Islet of Langerhans (tissue), 1 donor: ENCODE measurements around the gene OTOP3.
"Not testable (repeated sequence)": the region's sequence is repeated elsewhere in the genome, so short reads cannot be mapped to it uniquely, and the experiment has no call there.

Source experiments
- FAIRE-seq: peaks from one replicate; lab custom pipeline; 2011; peaks lifted over from hg19 to GRCh38; lab: Jason Lieb, UNC

Gene OTOP3

DNA sequence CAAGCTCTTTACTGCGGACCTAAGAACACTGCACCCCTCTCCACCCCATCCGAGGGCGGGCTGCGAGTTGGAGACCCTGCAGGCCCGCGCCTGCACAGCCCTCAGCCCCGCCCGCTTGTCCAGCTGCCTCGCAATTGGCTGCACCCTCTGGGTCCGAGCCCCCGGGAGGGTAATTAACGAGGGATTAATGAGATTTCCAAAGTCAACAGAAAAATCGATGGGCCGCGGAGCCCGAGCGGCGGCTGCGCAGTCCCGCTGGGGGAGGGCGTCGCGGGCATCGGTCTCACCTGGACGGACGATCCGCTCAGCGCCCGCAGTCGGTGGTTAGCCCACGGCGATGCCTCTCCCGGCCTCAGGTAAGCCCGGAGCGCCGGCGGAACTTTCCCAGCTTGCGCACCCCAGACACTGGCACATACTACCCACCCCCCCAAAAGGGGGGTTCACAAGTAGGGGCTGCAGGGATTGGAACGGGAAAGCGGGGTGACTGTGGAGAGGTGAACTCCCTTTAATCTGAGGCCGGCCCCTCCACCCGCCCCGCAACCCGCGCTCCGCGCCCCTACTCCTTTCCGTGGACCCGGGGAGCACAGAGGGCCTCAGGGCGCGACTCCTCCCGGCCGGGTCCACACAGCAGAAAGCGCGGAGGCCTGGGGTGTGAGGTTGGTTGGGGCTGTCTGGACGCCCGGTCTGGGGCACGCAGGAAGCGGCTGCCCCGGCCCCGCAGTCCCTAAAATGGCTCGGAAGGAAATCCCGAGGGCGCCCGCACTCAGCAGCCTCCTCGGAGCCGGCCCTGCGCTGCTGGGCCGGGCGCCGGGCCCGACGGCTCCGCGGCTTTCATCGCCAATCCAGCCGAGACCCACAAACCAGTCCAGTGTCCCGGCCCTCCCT, at the start of gene OTOP3:
OTOP3 (plus strand) TSS at position 314 of the 885 bp plus-strand sequence; CDS start at position 338, 24 bp downstream.
- no peak for FAIRE-seq

GRCh38 chr17:74888469-74888868, 47.2 kb upstream of the OTOP3 start:
- FAIRE-seq = no peak

GRCh38 chr17:74890554-74890953, 45.1 kb upstream of the OTOP3 start:
- no peak for FAIRE-seq

GRCh38 chr17:74892013-74892841, 43.5 kb upstream of the OTOP3 start:
- no peak for FAIRE-seq

DNA sequence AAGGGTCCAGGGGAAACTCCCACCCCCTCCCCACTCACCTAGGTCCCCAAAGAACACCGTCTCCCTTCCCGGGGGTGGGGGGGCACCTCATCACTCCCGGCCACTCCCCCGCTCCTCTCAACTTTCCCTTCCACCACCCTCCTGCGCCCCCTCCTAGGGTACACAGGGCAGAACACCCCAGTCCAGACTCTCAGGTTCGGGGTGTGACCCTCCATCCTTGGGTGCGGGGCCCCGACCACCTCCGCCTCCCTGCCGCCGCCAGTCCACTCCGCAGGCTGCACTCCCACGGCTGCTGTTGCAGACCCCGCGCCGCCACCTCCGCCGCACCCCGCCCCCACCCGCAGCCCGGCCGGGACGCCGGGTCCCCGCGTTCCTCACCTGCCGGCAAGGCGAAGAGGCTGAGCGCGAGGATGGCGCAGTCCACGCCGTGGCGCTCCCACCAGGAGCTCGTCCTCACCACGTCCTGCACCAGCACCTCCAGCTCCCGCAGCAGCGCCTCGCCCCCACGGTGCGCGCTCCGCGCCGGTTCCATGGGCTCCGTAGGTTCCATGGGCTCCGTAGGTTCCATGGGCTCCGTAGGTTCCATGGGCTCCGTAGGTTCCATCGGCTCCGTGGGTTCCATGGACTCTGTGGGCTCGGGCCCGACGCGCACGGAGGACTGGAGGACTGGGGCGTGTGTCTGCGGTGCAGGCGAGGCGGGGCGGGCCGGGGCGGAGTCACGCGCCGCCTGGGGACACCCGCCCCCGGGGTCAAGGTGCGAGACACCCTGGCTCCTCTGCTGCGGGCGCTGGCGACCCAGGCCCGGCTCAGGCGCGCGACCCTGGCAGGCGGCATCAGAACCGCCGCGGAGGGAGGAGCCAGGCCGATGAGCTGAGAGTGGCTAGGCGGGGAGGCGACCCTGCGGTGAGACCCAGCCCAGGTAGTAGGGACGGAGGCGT, 42.5 kb upstream of the OTOP3 start, which contains the start of gene FADS6:
FADS6 (minus strand) TSS at position 660 of the 938 bp plus-strand sequence; CDS start at position 622, 38 bp downstream.
- no peak for FAIRE-seq

- FAIRE-seq = no peak
Observed at GRCh38 chr17:74893936-74894671, 41.6 kb upstream of the OTOP3 start.

DNA sequence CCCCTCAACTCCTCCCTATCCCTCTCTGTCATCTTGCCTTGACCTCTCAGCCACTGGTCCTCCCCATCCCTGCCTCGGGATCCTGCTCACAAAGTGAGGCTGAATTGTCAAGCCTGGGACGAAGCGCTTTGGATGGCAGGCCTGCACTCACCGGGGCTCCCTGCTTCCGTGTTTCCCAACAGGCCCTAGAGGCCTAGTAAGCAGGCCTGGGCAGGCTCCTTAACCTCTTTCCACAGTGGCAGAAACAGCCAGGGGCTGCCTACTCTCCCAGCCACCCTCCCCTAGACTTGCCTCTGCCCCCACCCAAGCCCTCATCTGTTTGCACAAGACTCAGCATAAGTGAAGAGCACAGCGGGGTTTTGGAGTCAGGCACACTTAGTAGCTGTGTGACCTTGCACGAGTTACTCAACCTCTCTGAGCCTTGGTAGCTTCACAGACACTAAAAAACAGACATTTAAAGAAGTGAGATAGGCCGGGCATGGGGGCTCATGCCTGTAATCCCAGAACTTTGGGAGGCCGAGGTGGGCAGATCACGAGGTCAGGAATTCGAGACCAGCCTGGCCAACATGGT, 37.2 kb upstream of the OTOP3 start:
- no peak for FAIRE-seq

- no peak for FAIRE-seq
Observed at GRCh38 chr17:74900208-74900607, 35.5 kb upstream of the OTOP3 start.

DNA sequence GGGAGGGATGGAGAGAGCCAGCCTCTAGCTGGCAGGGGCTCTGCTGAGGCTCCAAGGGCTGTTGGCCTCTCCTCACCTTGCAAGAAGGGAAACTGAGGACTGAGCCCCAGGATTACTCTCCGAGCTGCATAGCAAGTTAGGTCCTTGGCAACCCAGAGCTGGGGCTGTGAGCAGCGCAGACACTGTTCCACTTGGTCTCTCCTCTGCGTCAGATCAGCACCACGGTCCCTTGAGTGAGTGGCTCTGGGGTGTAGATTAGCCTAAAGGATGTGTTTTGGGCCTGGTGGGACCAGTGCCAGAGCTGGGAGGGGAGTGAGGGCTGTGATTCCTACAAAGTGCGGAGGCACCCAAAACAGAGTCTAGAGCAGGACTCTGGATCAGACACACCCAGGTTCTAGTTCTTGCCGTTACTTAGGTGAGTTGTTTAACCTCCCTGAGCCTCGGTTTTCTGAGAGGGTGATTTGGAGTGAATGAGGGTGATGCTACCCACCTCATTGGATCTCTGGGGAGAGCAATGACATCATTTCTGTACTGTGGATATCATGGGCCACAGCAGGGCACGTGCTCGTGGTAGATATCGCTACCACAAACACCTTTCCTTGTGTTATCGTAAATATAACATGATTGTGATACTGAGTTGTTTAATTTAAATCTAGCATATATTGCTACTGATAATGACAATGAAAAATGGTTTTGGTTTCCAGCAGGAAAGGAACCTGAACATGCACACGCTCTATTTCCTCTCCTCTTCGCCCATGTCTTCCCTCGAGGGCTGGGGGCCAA, 34.2 kb upstream of the OTOP3 start:
- no peak for FAIRE-seq

DNA sequence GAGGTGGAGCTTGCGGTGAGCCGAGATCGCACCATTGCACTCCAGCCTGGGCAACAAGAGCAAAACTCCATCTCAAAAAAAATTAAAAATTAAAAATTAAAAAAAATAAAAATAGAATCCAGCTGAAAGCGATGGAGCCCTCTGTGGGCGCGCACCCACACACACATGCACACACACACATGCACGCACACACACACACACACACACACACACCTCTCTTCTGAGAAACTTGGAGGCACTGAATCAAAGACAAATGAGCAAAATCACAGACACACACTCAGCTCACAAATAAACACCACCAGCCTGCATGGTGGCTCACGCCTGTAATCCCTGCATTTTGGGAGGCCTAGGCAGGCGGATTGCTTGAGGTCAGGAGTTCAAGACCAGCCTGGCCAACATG, 32.7 kb upstream of the OTOP3 start:
- FAIRE-seq = no peak

- FAIRE-seq = no peak
Observed at GRCh38 chr17:74903671-74904070, 32.0 kb upstream of the OTOP3 start.

- no peak for FAIRE-seq
Observed at GRCh38 chr17:74904687-74905409, 30.9 kb upstream of the OTOP3 start.

- FAIRE-seq = not testable (repeated sequence)
Observed at GRCh38 chr17:74906214-74906793, 29.4 kb upstream of the OTOP3 start.

DNA sequence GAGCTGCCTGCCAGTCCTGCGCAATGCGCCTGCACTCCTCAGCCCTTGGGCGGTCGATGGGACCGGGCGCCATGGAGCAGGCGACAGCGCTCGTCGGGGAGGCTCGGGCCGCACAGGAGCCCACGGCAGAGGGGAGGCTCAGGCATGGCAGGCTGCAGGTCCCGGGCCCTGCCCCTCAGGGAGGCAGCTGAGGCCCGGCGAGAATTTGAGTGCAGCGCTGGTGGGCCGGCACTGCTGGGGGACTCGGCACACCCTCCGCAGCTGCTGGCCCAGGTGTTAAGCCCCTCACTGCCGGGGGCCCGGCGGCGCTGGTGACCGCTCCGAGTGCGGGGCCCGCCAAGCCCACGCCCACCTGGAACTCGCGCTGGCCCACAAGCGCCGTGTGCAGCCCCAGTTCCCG, 28.7 kb upstream of the OTOP3 start:
- no peak for FAIRE-seq

GRCh38 chr17:74909097-74909496, 26.6 kb upstream of the OTOP3 start:
- FAIRE-seq = not testable (repeated sequence)

DNA sequence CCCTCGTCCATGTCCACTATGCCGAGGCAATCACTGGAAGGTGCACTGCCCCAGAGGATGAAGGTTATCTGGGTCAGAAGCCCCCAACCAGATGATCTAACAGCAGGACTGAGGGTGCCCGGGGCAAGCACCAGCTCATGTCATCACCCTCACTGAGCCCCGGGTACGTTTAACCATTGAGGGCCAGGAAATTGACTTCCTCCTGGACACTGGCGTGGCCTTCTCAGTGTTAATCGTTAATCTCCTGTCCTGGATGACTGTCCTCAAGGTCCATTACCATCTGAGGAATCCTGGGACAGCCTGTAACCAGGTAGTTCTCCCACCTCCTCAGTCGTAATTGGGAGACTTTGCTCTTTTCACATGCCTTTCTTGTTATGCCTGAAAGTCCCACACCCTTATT, 24.3 kb upstream of the OTOP3 start:
- FAIRE-seq = not testable (repeated sequence)

- FAIRE-seq = no peak
Observed at GRCh38 chr17:74916136-74916850, 19.4 kb upstream of the OTOP3 start.

GRCh38 chr17:74916851-74917199, 18.9 kb upstream of the OTOP3 start:
- FAIRE-seq = no peak
